ENCODE data around the gene PIGQ.

Gene PIGQ

GRCh38 chr16:534135-534534 is 35.6 kb upstream of the PIGQ start:
- no peak for DNase-seq (ENCODE audit: low read depth, low spot score)

GRCh38 chr16:534856-535445 is 34.8 kb upstream of the PIGQ start:
- no peak for DNase-seq (ENCODE audit: low read depth, low spot score)

GRCh38 chr16:535446-536405 is 34.0 kb upstream of the PIGQ start:
- no peak for DNase-seq (ENCODE audit: low read depth, low spot score)

GRCh38 chr16:536746-537145 is 33.0 kb upstream of the PIGQ start:
- no peak for DNase-seq (ENCODE audit: low read depth, low spot score)

- DNase-seq (ENCODE audit: low read depth, low spot score): no peak
Observed at GRCh38 chr16:537415-538335, 32.1 kb upstream of the PIGQ start.

- no peak for DNase-seq (ENCODE audit: low read depth, low spot score)
Observed at GRCh38 chr16:539901-540530, 29.8 kb upstream of the PIGQ start.

- DNase-seq (ENCODE audit: low read depth, low spot score): no peak
Observed at GRCh38 chr16:540645-541340, 29.0 kb upstream of the PIGQ start.

- no peak for DNase-seq (ENCODE audit: low read depth, low spot score)
Observed at GRCh38 chr16:543301-544164, 26.2 kb upstream of the PIGQ start.

GRCh38 chr16:544517-544916 is 25.3 kb upstream of the PIGQ start:
- DNase-seq (ENCODE audit: low read depth, low spot score): no peak

- peak; percentile 92 for DNase-seq (ENCODE audit: low read depth, low spot score)
Observed at GRCh38 chr16:546909-547770, 22.6 kb upstream of the PIGQ start.

GRCh38 chr16:548586-548985 is 21.2 kb upstream of the PIGQ start:
- DNase-seq (ENCODE audit: low read depth, low spot score): no peak

GRCh38 chr16:549544-550263 is 20.1 kb upstream of the PIGQ start:
- DNase-seq (ENCODE audit: low read depth, low spot score): no peak

- no peak for DNase-seq (ENCODE audit: low read depth, low spot score)
Observed at GRCh38 chr16:551210-551609, 18.6 kb upstream of the PIGQ start.

- no peak for DNase-seq (ENCODE audit: low read depth, low spot score)
Observed at GRCh38 chr16:552171-552570, 17.6 kb upstream of the PIGQ start.

GRCh38 chr16:553601-554296 is 16.0 kb upstream of the PIGQ start:
- no peak for DNase-seq (ENCODE audit: low read depth, low spot score)

- DNase-seq (ENCODE audit: low read depth, low spot score): no peak
Observed at GRCh38 chr16:554297-554621, 15.5 kb upstream of the PIGQ start.

- DNase-seq (ENCODE audit: low read depth, low spot score): no peak
Observed at GRCh38 chr16:554640-555365, 15.0 kb upstream of the PIGQ start.

Data from ELF-1 (cell line).